H1 (cell line): ENCODE results near the gene SCARF1. TPM values are rescaled to one million over a fixed set of nuclear protein-coding genes. Genes with fewer than 3 reads are reported as not detected.
A peak's percentile ranks its signal among the peaks of the same experiment; 100 is the strongest.

ENCODE experiments used
- CTCF ChIA-PET: fragments of 300-600 bp; sonication (Branson Sonifier 250); formaldehyde crosslinking; loops from one replicate; lab custom pipeline; 2021; ENCODE audit not compliant: partially characterized antibody; lab: Charles Lee
- POLR2A ChIA-PET: fragments of 300-600 bp; sonication (Branson Sonifier 250); formaldehyde crosslinking; loops from one replicate; lab custom pipeline; 2021; ENCODE audit warnings: inconsistent platforms; ENCODE audit not compliant: partially characterized antibody; lab: Charles Lee
- DNase-seq, 2 experiments: peaks; one replicate each; pipeline versions ENCODE4 v3.0.0 to v3.0.0-alpha.2; 2010 to 2022; ENCODE audit warnings: low spot score in 2 of 2, low read depth in 1 of 2, mixed read lengths in 1 of 2
- FAIRE-seq: peaks from 2 replicates; lab custom pipeline; 2011; peaks lifted over from hg19 to GRCh38; lab: Jason Lieb, UNC
- H2AFZ ChIP-seq: 2 replicates; pipeline ENCODE4 v1.8.1; 2012; ENCODE audit warnings: low read length, inconsistent platforms
- H2AK5ac ChIP-seq: 2 replicates; pipeline ENCODE4 v1.6.1; 2013; ENCODE audit warnings: low read depth, low read length
- H2BK120ac ChIP-seq: replicated peaks from 2 replicates; pipeline ENCODE3; 2013; ENCODE audit warnings: low read depth, low read length, inconsistent platforms
- H2BK12ac ChIP-seq: 2 replicates; pipeline ENCODE4 v1.6.1; 2013; ENCODE audit warnings: low read depth, low read length
- H2BK15ac ChIP-seq: 2 replicates; pipeline ENCODE4 v1.6.1; 2013; ENCODE audit warnings: low read length
- H2BK20ac ChIP-seq: 2 replicates; pipeline ENCODE4 v1.6.1; 2013; ENCODE audit warnings: low read length
- H2BK5ac ChIP-seq: 2 replicates; pipeline ENCODE4 v1.6.1; 2013; ENCODE audit warnings: low read depth, low read length
- H3K14ac ChIP-seq: 2 replicates; pipeline ENCODE4 v1.6.1; 2013; ENCODE audit warnings: inconsistent platforms; ENCODE audit not compliant: insufficient read length
- H3K18ac ChIP-seq: 2 replicates; pipeline ENCODE4 v1.6.1; 2013; ENCODE audit warnings: low read length; ENCODE audit errors: extremely low read depth
- H3K23ac ChIP-seq: 2 replicates; pipeline ENCODE4 v1.6.1; 2013; ENCODE audit warnings: inconsistent platforms; ENCODE audit not compliant: insufficient read length
- H3K23me2 ChIP-seq: 2 replicates; pipeline ENCODE4 v1.6.1; 2013; ENCODE audit warnings: low read depth, low read length
- H3K27ac ChIP-seq: 2 replicates; pipeline ENCODE4 v1.6.1; 2011; ENCODE audit warnings: low read depth, low read length, inconsistent platforms
- H3K27me3 ChIP-seq, 4 experiments: replicated peaks in 1 of 4; 1 replicate in 1 of 4; 2 replicates in 3 of 4; pipeline versions ENCODE4 v1.6.1 to v1.8.1; 2011 to 2013; ENCODE audit warnings: low read length in 3 of 4, mild to moderate bottlenecking in 3 of 4, inconsistent platforms in 2 of 4, mixed read lengths in 2 of 4, moderate library complexity in 1 of 4; ENCODE audit not compliant: control insufficient read depth in 3 of 4, insufficient read depth in 3 of 4; ENCODE audit errors: extremely low read depth in 1 of 4
- H3K36me3 ChIP-seq, 4 experiments: 2 replicates each; pipeline versions ENCODE4 v1.6.1 to v1.8.1; 2011 to 2013; ENCODE audit warnings: mild to moderate bottlenecking in 4 of 4, low read length in 3 of 4, moderate library complexity in 2 of 4, control low read depth in 1 of 4, inconsistent platforms in 1 of 4; ENCODE audit not compliant: insufficient read depth in 4 of 4, control insufficient read depth in 2 of 4
- H3K4ac ChIP-seq: replicated peaks from 2 replicates; pipeline ENCODE3; 2013; ENCODE audit warnings: low read length, low read depth, mixed read lengths, inconsistent platforms; ENCODE audit not compliant: insufficient read length
- H3K4me1 ChIP-seq, 4 experiments: replicated peaks in 1 of 4; 1 replicate in 1 of 4; 2 replicates in 3 of 4; pipeline versions ENCODE4 v1.6.1 to v1.8.1; 2011 to 2013; ENCODE audit warnings: low read length in 3 of 4, inconsistent platforms in 2 of 4, mixed read lengths in 1 of 4; ENCODE audit not compliant: insufficient read depth in 4 of 4, control insufficient read depth in 3 of 4
- H3K4me2 ChIP-seq, 2 experiments: 2 replicates each; pipeline versions ENCODE4 v1.6.1 to v1.8.1; 2011 to 2013; ENCODE audit warnings: low read depth in 2 of 2, low read length in 2 of 2, control low read depth in 1 of 2, inconsistent platforms in 1 of 2, mild to moderate bottlenecking in 1 of 2; ENCODE audit not compliant: insufficient read depth in 1 of 2
- H3K4me3 ChIP-seq, 4 experiments: fragments of 200-600, 300-600 bp in 1 of 4; sonication (generic), shearing (Covaris generic), sonication (Bioruptor Twin) in 1 of 4; 2 replicates each; pipeline versions ENCODE4 v1.5.1 to v1.8.1; 2011 to 2016; ENCODE audit warnings: low read length in 4 of 4, low read depth in 3 of 4, control low read depth in 2 of 4, inconsistent platforms in 2 of 4, mild to moderate bottlenecking in 2 of 4, mixed read lengths in 1 of 4, moderate library complexity in 1 of 4; ENCODE audit not compliant: insufficient read depth in 2 of 4; ENCODE audit errors: extremely low read depth in 1 of 4
- H3K56ac ChIP-seq: replicated peaks from 2 replicates; pipeline ENCODE3; 2013; ENCODE audit warnings: low read depth, mild to moderate bottlenecking, mixed read lengths, low read length, inconsistent platforms; ENCODE audit not compliant: insufficient read length
- H3K79me1 ChIP-seq: 2 replicates; pipeline ENCODE4 v1.6.1; 2013; ENCODE audit warnings: low read depth, low read length, control low read depth
- H3K79me2 ChIP-seq, 2 experiments: 2 replicates each; pipeline versions ENCODE4 v1.6.1 to v1.8.1; 2012 to 2013; ENCODE audit warnings: low read length in 2 of 2, mild to moderate bottlenecking in 2 of 2, inconsistent platforms in 1 of 2; ENCODE audit not compliant: insufficient read depth in 2 of 2, control insufficient read depth in 1 of 2
- H3K9ac ChIP-seq, 4 experiments: replicated peaks in 1 of 4; 1 replicate in 1 of 4; 2 replicates in 3 of 4; pipeline versions ENCODE4 v1.6.1 to v1.8.1; 2011 to 2013; ENCODE audit warnings: low read depth in 3 of 4, low read length in 3 of 4, control low read depth in 2 of 4, mild to moderate bottlenecking in 2 of 4, moderate library complexity in 2 of 4, inconsistent platforms in 1 of 4; ENCODE audit errors: extremely low read depth in 1 of 4
- H3K9me3 ChIP-seq, 2 experiments: 2 replicates each; pipeline versions ENCODE4 v1.6.1 to v1.8.1; 2012 to 2013; ENCODE audit warnings: mild to moderate bottlenecking in 2 of 2, moderate library complexity in 2 of 2, control low read depth in 1 of 2, inconsistent platforms in 1 of 2, low read depth in 1 of 2, low read length in 1 of 2, mixed read lengths in 1 of 2; ENCODE audit not compliant: insufficient read depth in 2 of 2
- H4K20me1 ChIP-seq, 2 experiments: replicated peaks in 1 of 2; 2 replicates each; pipeline versions ENCODE3 to v1.8.1; 2011 to 2013; ENCODE audit warnings: inconsistent platforms in 2 of 2, low read length in 2 of 2, mild to moderate bottlenecking in 1 of 2; ENCODE audit not compliant: insufficient read depth in 2 of 2, control insufficient read depth in 1 of 2
- H4K5ac ChIP-seq: 2 replicates; pipeline ENCODE4 v1.6.1; 2013; ENCODE audit warnings: low read length, low read depth, mixed read lengths, inconsistent platforms; ENCODE audit not compliant: insufficient read length
- H4K8ac ChIP-seq: 2 replicates; pipeline ENCODE4 v1.8.0; 2013; ENCODE audit warnings: mild to moderate bottlenecking, moderate library complexity, low read length, inconsistent platforms; ENCODE audit not compliant: insufficient read depth; ENCODE audit errors: extremely low read depth
- H4K91ac ChIP-seq: replicated peaks from 2 replicates; pipeline ENCODE3; 2013; ENCODE audit warnings: low read length, mixed read lengths, inconsistent platforms; ENCODE audit not compliant: insufficient read length
- CEBPB ChIP-seq: IDR thresholded peaks from 2 replicates; pipeline ENCODE4 v1.6.1; 2012; ENCODE audit warnings: low read depth, low read length
- RFX5 ChIP-seq: IDR thresholded peaks from 2 replicates; pipeline ENCODE4 v1.6.1; 2011; ENCODE audit warnings: low read depth, low read length, improper control_type of control experiment, borderline replicate concordance
- WGBS, 2 experiments: shearing (Covaris generic) in 1 of 2; methylation state at CpG; one replicate each; pipeline versions ENCODE4 v1.1.6 to v1.1.7; 2013 to 2015; ENCODE audit warnings: low lambda C conversion rate in 2 of 2, mixed read lengths in 2 of 2, inconsistent platforms in 1 of 2, low coverage in 1 of 2, missing lambda C conversion rate in 1 of 2; ENCODE audit not compliant: insufficient replicate concordance in 2 of 2, insufficient coverage in 1 of 2, insufficient read length in 1 of 2; ENCODE audit errors: extremely low coverage in 1 of 2, missing lambda C conversion rate in 1 of 2; 5-methylcytosine and 5-hydroxymethylcytosine counted together
- polyA plus RNA-seq, 7 experiments: library from polyadenylated mRNA; depleted of rRNA in 3 of 7; stranded (reverse) in 5 of 7; unstranded in 2 of 7; fragments of >200 nt in 5 of 7; fragments of 200-250 nt in 2 of 7; gene quantifications; 1 replicate in 5 of 7; 2 replicates in 1 of 7; 4 replicates in 1 of 7; pipeline versions ENCODE4 v1.2.1 to v1.2.3, GENCODE V29; 2011 to 2013; ENCODE audit warnings: missing spikeins in 2 of 7, mixed read lengths in 2 of 7
- total RNA-seq: library from RNA; stranded (reverse); fragmentation: NEBNext Ultra II Directional; extraction: Animal tissue kit (Norgen Biotek cat#: 25700); gene quantifications from 2 replicates; pipeline ENCODE4 v1.2.1, GENCODE V29; 2021

Gene SCARF1
- total and polyA plus RNA-seq, 2 of the 8 experiments (the other 6 are each of a cell fraction or from before 2014, with no cell fraction given): 1.1 to 1.6 TPM

DNA sequence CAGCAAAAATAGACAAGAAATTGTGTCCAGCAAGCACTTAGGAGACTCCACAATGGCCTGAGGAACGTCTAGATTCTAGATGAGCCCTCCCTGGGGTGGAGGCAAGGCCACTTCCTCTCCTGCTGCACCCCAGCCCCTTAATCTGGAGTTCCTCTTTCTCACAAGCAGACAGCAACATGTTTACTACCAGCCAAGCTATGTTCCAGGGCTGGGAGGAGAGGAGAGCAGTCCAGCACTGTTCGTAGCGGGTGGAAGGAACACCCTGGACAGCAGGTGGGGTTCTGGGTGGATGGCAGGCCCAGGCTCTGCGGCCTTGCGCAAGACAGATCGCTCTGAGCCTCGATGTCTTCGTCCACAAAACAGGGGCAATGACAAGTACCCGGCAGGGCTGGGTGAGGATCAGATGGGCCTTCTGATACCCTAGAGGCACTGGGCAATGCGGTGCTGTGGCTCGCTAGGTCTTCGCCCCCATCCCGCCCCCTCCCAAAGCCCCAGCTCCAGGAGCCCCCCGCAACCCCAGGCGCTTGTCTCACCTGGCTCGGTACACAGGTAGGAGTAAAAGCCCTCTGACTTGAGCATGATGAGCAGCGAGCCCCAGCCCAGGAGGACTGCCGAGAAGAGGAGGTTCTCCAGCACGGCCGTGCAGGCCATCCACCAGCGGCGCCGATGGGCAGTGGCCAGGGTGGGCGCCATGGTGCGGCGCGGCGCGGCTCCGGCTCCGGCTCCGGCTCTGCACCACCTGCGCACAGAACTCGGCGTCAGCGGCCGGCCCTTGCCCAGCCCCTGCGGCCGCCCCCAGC lies 18.1 kb downstream of the SCARF1 start:
- no peak overlapping the region for H3K9ac ChIP-seq
- H2AK5ac ChIP-seq: no peak overlapping the region
- DNase-seq: peak in 1 of 2 experiments; percentile 64
- WGBS, 2 experiments: 42% methylated on average over 25 of the region's 39 CpGs; no CpG with 5 or more reads in 1 of the 2 experiments
- no peak overlapping the region for H2BK120ac ChIP-seq
- H3K36me3 ChIP-seq: no peaks in the 10 kb centered on the region
- H4K8ac ChIP-seq: peak overlapping the region; percentile 89
- H3K27me3 ChIP-seq: peaks cover 0 to 13% (median 5%) of the 10 kb centered on the region in 4 experiments; a peak in 5 of 7 replicates
- no peaks in the 10 kb centered on the region for H3K79me2 ChIP-seq
- peak; percentile 83 for TF ChIP-seq CEBPB
- TF ChIP-seq RFX5: no peak
- TF ChIP-seq, all 59 proteins: peak for 1
- Histone ChIP-seq H3K4ac (no peak overlapping the region), H3K79me1 (no peaks in the 10 kb centered on the region), H3K27ac (no peak overlapping the region), H4K91ac (no peak overlapping the region), H2BK5ac (no peak overlapping the region), H4K5ac (no peak overlapping the region), H3K23ac (no peak overlapping the region), H2BK12ac (no peak overlapping the region), H2BK15ac (peak overlapping the region; percentile 90), H4K20me1 (peaks cover 0 to 4% of the 10 kb centered on the region in 2 experiments), H3K9me3 (no peaks in the 10 kb centered on the region), H2BK20ac (0 out of 2 replicates have a peak overlapping the region, but pooled peaks have one; percentile 22), H2AFZ (peak overlapping the region; percentile 26; the same call in 1 of the 2 replicates), H3K56ac (no peak overlapping the region), H3K14ac (no peak overlapping the region), H3K4me3 (peak overlapping the region; percentile 67 to 79 (median 68)), H3K23me2 (peaks cover 14% of the 10 kb centered on the region), H3K4me1 (peaks cover 0 to 7% (median 5%) of the 10 kb centered on the region in 4 experiments; a peak in 6 of 7 replicates), H3K18ac (no peak overlapping the region), H3K4me2 (peak overlapping the region; percentile 93 to 100)
- ChIA-PET POLR2A (interaction anchor here (0.8 to 6.2 kb wide), 10 partner anchors 10 to 111 kb away, joined by 3 to 29 read pairs (median 4); partner anchors contain the start of gene INPP5K), CTCF (interaction anchor here (0.9 to 14.5 kb wide), 9 partner anchors 12 to 94 kb away, joined by 3 to 146 read pairs (median 4); no protein-coding TSS in a partner anchor)
- no peak for FAIRE-seq
